Fibroblast of lung (primary cell): ENCODE measurements around the gene KAZALD1. TPM values are rescaled to one million over a fixed set of nuclear protein-coding genes. Genes with fewer than 3 reads are reported as not detected.

ENCODE experiments used
- DNase-seq, 2 donors: peaks; one replicate each; pipeline versions ENCODE4 v3.0.0 to v3.0.0-alpha.2; 2010; ENCODE audit warnings: low read depth in 2 of 2
- H2AFZ ChIP-seq: 2 replicates; pipeline ENCODE4 v1.5.1; 2012; ENCODE audit warnings: low read length, control low read depth, inconsistent platforms
- H3K27ac ChIP-seq: 2 replicates; pipeline ENCODE4 v1.5.1; 2011; ENCODE audit warnings: low read length, control low read depth; ENCODE audit not compliant: insufficient read depth
- H3K27me3 ChIP-seq: 2 replicates; pipeline ENCODE4 v1.5.1; 2011; ENCODE audit warnings: mild to moderate bottlenecking, low read length; ENCODE audit not compliant: control insufficient read depth, insufficient read depth
- H3K36me3 ChIP-seq: 2 replicates; pipeline ENCODE4 v1.5.1; 2011; ENCODE audit warnings: low read length; ENCODE audit not compliant: control insufficient read depth, insufficient read depth
- H3K4me1 ChIP-seq: 2 replicates; pipeline ENCODE4 v1.5.1; 2011; ENCODE audit warnings: low read length; ENCODE audit not compliant: control insufficient read depth, insufficient read depth; ENCODE audit errors: extremely low read depth
- H3K4me2 ChIP-seq: 2 replicates; pipeline ENCODE4 v1.5.1; 2011; ENCODE audit warnings: low read length, control low read depth; ENCODE audit not compliant: insufficient read depth; ENCODE audit errors: extremely low read depth
- H3K4me3 ChIP-seq, 4 experiments: fragments of 200-600 bp in 1 of 4; sonication (generic) in 1 of 4; replicated peaks in 1 of 4; 2 replicates each; pipeline ENCODE4 v1.5.1; 2011 to 2016; ENCODE audit warnings: low read length in 4 of 4, low read depth in 3 of 4, mild to moderate bottlenecking in 3 of 4, control low read depth in 2 of 4, inconsistent platforms in 1 of 4, mixed read lengths in 1 of 4; ENCODE audit not compliant: insufficient read depth in 1 of 4; ENCODE audit errors: control extremely low read depth in 1 of 4
- H3K79me2 ChIP-seq: 2 replicates; pipeline ENCODE4 v1.5.1; 2012; ENCODE audit warnings: mild to moderate bottlenecking, low read length, inconsistent platforms; ENCODE audit not compliant: control insufficient read depth, insufficient read depth
- H3K9ac ChIP-seq: 2 replicates; pipeline ENCODE4 v1.5.1; 2011; ENCODE audit warnings: mild to moderate bottlenecking, low read length, control low read depth; ENCODE audit not compliant: insufficient read depth
- H3K9me3 ChIP-seq: 2 replicates; pipeline ENCODE4 v1.5.1; 2012; ENCODE audit warnings: low read depth, low read length; ENCODE audit not compliant: control insufficient read depth, insufficient read depth
- H4K20me1 ChIP-seq: 2 replicates; pipeline ENCODE4 v1.5.1; 2011; ENCODE audit warnings: low read length; ENCODE audit not compliant: control insufficient read depth, insufficient read depth; ENCODE audit errors: extremely low read depth
- CTCF ChIP-seq, 2 donors: IDR thresholded peaks in 1 of 2; conservative IDR thresholded peaks in 1 of 2; 1 replicate in 1 of 2; 2 replicates in 1 of 2; pipeline ENCODE4 v1.5.1; 2011 to 2012; ENCODE audit warnings: low read length in 2 of 2, control low read depth in 1 of 2, inconsistent platforms in 1 of 2, low read depth in 1 of 2, mild to moderate bottlenecking in 1 of 2
- EZH2 ChIP-seq: IDR thresholded peaks from 2 replicates; pipeline ENCODE4 v1.5.1; 2012; ENCODE audit warnings: low read length, control low read depth, mild to moderate bottlenecking; ENCODE audit errors: missing control alignments
- polyA plus RNA-seq, 2 donors: library from polyadenylated mRNA; depleted of rRNA in 1 of 2; stranded (reverse) in 1 of 2; unstranded in 1 of 2; fragments of >200 nt; gene quantifications; 2 replicates each; pipeline ENCODE4 v1.2.1, GENCODE V29; 2011 to 2012; ENCODE audit warnings: missing spikeins in 1 of 2
- total RNA-seq: library from RNA; depleted of rRNA; stranded (reverse); fragments of >200 nt; gene quantifications from 2 replicates; pipeline ENCODE4 v1.2.1, GENCODE V29; 2014

KAZALD1 gene
- total and polyA plus RNA-seq, 2 donors (not counting 1 experiment from before 2014, with no cell fraction given), result 4.6 to 19.8 TPM

- DNase-seq, result no peak
- Histone ChIP-seq H3K4me3 (no peak overlapping the region), H3K36me3 (peaks cover 24% of the 10 kb centered on the region)
Measured at GRCh38 chr10:101038484-101038883, 23.3 kb upstream of the KAZALD1 start.

GRCh38 chr10:101040061-101040460 lies 21.7 kb upstream of the KAZALD1 start:
- no peak for DNase-seq

More at GRCh38 chr10:101038484-101038883, 23.3 kb upstream of the KAZALD1 start:
- H4K20me1 ChIP-seq, result no peaks in the 10 kb centered on the region
- TF ChIP-seq EZH2 (no peak), CTCF (conservative IDR thresholded peaks at IDR 0.05 in 1 of 2, IDR thresholded peaks at IDR 0.05 in 1 of 2; ENCODE audit: low read depth in 1 of 2, low read length in 2 of 2) (no peak)
- H3K27ac ChIP-seq, result no peak overlapping the region
- no peak overlapping the region for H3K9ac ChIP-seq
- peaks cover 8% of the 10 kb centered on the region for H3K4me1 ChIP-seq
- H3K4me2 ChIP-seq, result no peak overlapping the region
- H3K79me2 ChIP-seq, result peaks cover 18% of the 10 kb centered on the region
- no peaks in the 10 kb centered on the region for H3K27me3 ChIP-seq
- H2AFZ ChIP-seq, result no peak overlapping the region
- H3K9me3 ChIP-seq, result no peaks in the 10 kb centered on the region

GRCh38 chr10:101040851-101041250 lies 20.9 kb upstream of the KAZALD1 start:
- H3K79me2 ChIP-seq, result no peaks in the 10 kb centered on the region
- no peak overlapping the region for H3K4me3 ChIP-seq
- H3K9ac ChIP-seq, result no peak overlapping the region
- no peaks in the 10 kb centered on the region for H3K27me3 ChIP-seq
- TF ChIP-seq EZH2 (no peak), CTCF (conservative IDR thresholded peaks at IDR 0.05 in 1 of 2, IDR thresholded peaks at IDR 0.05 in 1 of 2; ENCODE audit: low read depth in 1 of 2, low read length in 2 of 2) (no peak)
- H4K20me1 ChIP-seq, result no peaks in the 10 kb centered on the region
- H3K9me3 ChIP-seq, result no peaks in the 10 kb centered on the region
- DNase-seq, result no peak
- H3K36me3 ChIP-seq, result peaks cover 17% of the 10 kb centered on the region
- no peak overlapping the region for H3K27ac ChIP-seq
- H3K4me1 ChIP-seq, result peaks cover 8% of the 10 kb centered on the region
- H3K4me2 ChIP-seq, result no peak overlapping the region
- no peak overlapping the region for H2AFZ ChIP-seq

More at GRCh38 chr10:101040061-101040460, 21.7 kb upstream of the KAZALD1 start:
- TF ChIP-seq CTCF (conservative IDR thresholded peaks at IDR 0.05 in 1 of 2, IDR thresholded peaks at IDR 0.05 in 1 of 2; ENCODE audit: low read depth in 1 of 2, low read length in 2 of 2), result no peak
- TF ChIP-seq EZH2, result no peak
- Histone ChIP-seq H3K36me3 (peaks cover 23% of the 10 kb centered on the region), H3K79me2 (peaks cover 5% of the 10 kb centered on the region), H3K9ac (no peak overlapping the region), H3K27me3 (no peaks in the 10 kb centered on the region), H3K4me1 (peaks cover 8% of the 10 kb centered on the region), H3K4me3 (no peak overlapping the region), H3K4me2 (no peak overlapping the region), H3K9me3 (no peaks in the 10 kb centered on the region), H3K27ac (no peak overlapping the region), H2AFZ (no peak overlapping the region), H4K20me1 (no peaks in the 10 kb centered on the region)
